H1 (cell line): Measurements from ENCODE around the gene MT1X. TPM values are rescaled to one million over a fixed set of nuclear protein-coding genes. Genes with fewer than 3 reads are reported as not detected.

Source experiments
- CTCF ChIA-PET: fragments of 300-600 bp; sonication (Branson Sonifier 250); formaldehyde crosslinking; loops from one replicate; lab custom pipeline; 2021; ENCODE audit not compliant: partially characterized antibody; lab: Charles Lee
- POLR2A ChIA-PET: fragments of 300-600 bp; sonication (Branson Sonifier 250); formaldehyde crosslinking; loops from one replicate; lab custom pipeline; 2021; ENCODE audit warnings: inconsistent platforms; ENCODE audit not compliant: partially characterized antibody; lab: Charles Lee
- DNase-seq, 2 experiments: peaks; one replicate each; pipeline versions ENCODE4 v3.0.0 to v3.0.0-alpha.2; 2010 to 2022; ENCODE audit warnings: low spot score in 2 of 2, low read depth in 1 of 2, mixed read lengths in 1 of 2
- FAIRE-seq: peaks from 2 replicates; lab custom pipeline; 2011; peaks lifted over from hg19 to GRCh38; lab: Jason Lieb, UNC
- H2AFZ ChIP-seq: 2 replicates; pipeline ENCODE4 v1.8.1; 2012; ENCODE audit warnings: low read length, inconsistent platforms
- H2AK5ac ChIP-seq: 2 replicates; pipeline ENCODE4 v1.6.1; 2013; ENCODE audit warnings: low read depth, low read length
- H2BK120ac ChIP-seq: replicated peaks from 2 replicates; pipeline ENCODE3; 2013; ENCODE audit warnings: low read depth, low read length, inconsistent platforms
- H2BK12ac ChIP-seq: 2 replicates; pipeline ENCODE4 v1.6.1; 2013; ENCODE audit warnings: low read depth, low read length
- H2BK15ac ChIP-seq: 2 replicates; pipeline ENCODE4 v1.6.1; 2013; ENCODE audit warnings: low read length
- H2BK20ac ChIP-seq: 2 replicates; pipeline ENCODE4 v1.6.1; 2013; ENCODE audit warnings: low read length
- H2BK5ac ChIP-seq: 2 replicates; pipeline ENCODE4 v1.6.1; 2013; ENCODE audit warnings: low read depth, low read length
- H3K14ac ChIP-seq: 2 replicates; pipeline ENCODE4 v1.6.1; 2013; ENCODE audit warnings: inconsistent platforms; ENCODE audit not compliant: insufficient read length
- H3K18ac ChIP-seq: 2 replicates; pipeline ENCODE4 v1.6.1; 2013; ENCODE audit warnings: low read length; ENCODE audit errors: extremely low read depth
- H3K23ac ChIP-seq: 2 replicates; pipeline ENCODE4 v1.6.1; 2013; ENCODE audit warnings: inconsistent platforms; ENCODE audit not compliant: insufficient read length
- H3K23me2 ChIP-seq: 2 replicates; pipeline ENCODE4 v1.6.1; 2013; ENCODE audit warnings: low read depth, low read length
- H3K27ac ChIP-seq: 2 replicates; pipeline ENCODE4 v1.6.1; 2011; ENCODE audit warnings: low read depth, low read length, inconsistent platforms
- H3K27me3 ChIP-seq, 4 experiments: replicated peaks in 1 of 4; 1 replicate in 1 of 4; 2 replicates in 3 of 4; pipeline versions ENCODE4 v1.6.1 to v1.8.1; 2011 to 2013; ENCODE audit warnings: low read length in 3 of 4, mild to moderate bottlenecking in 3 of 4, inconsistent platforms in 2 of 4, mixed read lengths in 2 of 4, moderate library complexity in 1 of 4; ENCODE audit not compliant: control insufficient read depth in 3 of 4, insufficient read depth in 3 of 4; ENCODE audit errors: extremely low read depth in 1 of 4
- H3K36me3 ChIP-seq, 4 experiments: 2 replicates each; pipeline versions ENCODE4 v1.6.1 to v1.8.1; 2011 to 2013; ENCODE audit warnings: mild to moderate bottlenecking in 4 of 4, low read length in 3 of 4, moderate library complexity in 2 of 4, control low read depth in 1 of 4, inconsistent platforms in 1 of 4; ENCODE audit not compliant: insufficient read depth in 4 of 4, control insufficient read depth in 2 of 4
- H3K4ac ChIP-seq: replicated peaks from 2 replicates; pipeline ENCODE3; 2013; ENCODE audit warnings: low read length, low read depth, mixed read lengths, inconsistent platforms; ENCODE audit not compliant: insufficient read length
- H3K4me1 ChIP-seq, 4 experiments: replicated peaks in 1 of 4; 1 replicate in 1 of 4; 2 replicates in 3 of 4; pipeline versions ENCODE4 v1.6.1 to v1.8.1; 2011 to 2013; ENCODE audit warnings: low read length in 3 of 4, inconsistent platforms in 2 of 4, mixed read lengths in 1 of 4; ENCODE audit not compliant: insufficient read depth in 4 of 4, control insufficient read depth in 3 of 4
- H3K4me2 ChIP-seq, 2 experiments: 2 replicates each; pipeline versions ENCODE4 v1.6.1 to v1.8.1; 2011 to 2013; ENCODE audit warnings: low read depth in 2 of 2, low read length in 2 of 2, control low read depth in 1 of 2, inconsistent platforms in 1 of 2, mild to moderate bottlenecking in 1 of 2; ENCODE audit not compliant: insufficient read depth in 1 of 2
- H3K4me3 ChIP-seq, 4 experiments: fragments of 200-600, 300-600 bp in 1 of 4; sonication (generic), shearing (Covaris generic), sonication (Bioruptor Twin) in 1 of 4; 2 replicates each; pipeline versions ENCODE4 v1.5.1 to v1.8.1; 2011 to 2016; ENCODE audit warnings: low read length in 4 of 4, low read depth in 3 of 4, control low read depth in 2 of 4, inconsistent platforms in 2 of 4, mild to moderate bottlenecking in 2 of 4, mixed read lengths in 1 of 4, moderate library complexity in 1 of 4; ENCODE audit not compliant: insufficient read depth in 2 of 4; ENCODE audit errors: extremely low read depth in 1 of 4
- H3K56ac ChIP-seq: replicated peaks from 2 replicates; pipeline ENCODE3; 2013; ENCODE audit warnings: low read depth, mild to moderate bottlenecking, mixed read lengths, low read length, inconsistent platforms; ENCODE audit not compliant: insufficient read length
- H3K79me1 ChIP-seq: 2 replicates; pipeline ENCODE4 v1.6.1; 2013; ENCODE audit warnings: low read depth, low read length, control low read depth
- H3K79me2 ChIP-seq, 2 experiments: 2 replicates each; pipeline versions ENCODE4 v1.6.1 to v1.8.1; 2012 to 2013; ENCODE audit warnings: low read length in 2 of 2, mild to moderate bottlenecking in 2 of 2, inconsistent platforms in 1 of 2; ENCODE audit not compliant: insufficient read depth in 2 of 2, control insufficient read depth in 1 of 2
- H3K9ac ChIP-seq, 4 experiments: replicated peaks in 1 of 4; 1 replicate in 1 of 4; 2 replicates in 3 of 4; pipeline versions ENCODE4 v1.6.1 to v1.8.1; 2011 to 2013; ENCODE audit warnings: low read depth in 3 of 4, low read length in 3 of 4, control low read depth in 2 of 4, mild to moderate bottlenecking in 2 of 4, moderate library complexity in 2 of 4, inconsistent platforms in 1 of 4; ENCODE audit errors: extremely low read depth in 1 of 4
- H3K9me3 ChIP-seq, 2 experiments: 2 replicates each; pipeline versions ENCODE4 v1.6.1 to v1.8.1; 2012 to 2013; ENCODE audit warnings: mild to moderate bottlenecking in 2 of 2, moderate library complexity in 2 of 2, control low read depth in 1 of 2, inconsistent platforms in 1 of 2, low read depth in 1 of 2, low read length in 1 of 2, mixed read lengths in 1 of 2; ENCODE audit not compliant: insufficient read depth in 2 of 2
- H4K20me1 ChIP-seq, 2 experiments: replicated peaks in 1 of 2; 2 replicates each; pipeline versions ENCODE3 to v1.8.1; 2011 to 2013; ENCODE audit warnings: inconsistent platforms in 2 of 2, low read length in 2 of 2, mild to moderate bottlenecking in 1 of 2; ENCODE audit not compliant: insufficient read depth in 2 of 2, control insufficient read depth in 1 of 2
- H4K5ac ChIP-seq: 2 replicates; pipeline ENCODE4 v1.6.1; 2013; ENCODE audit warnings: low read length, low read depth, mixed read lengths, inconsistent platforms; ENCODE audit not compliant: insufficient read length
- H4K8ac ChIP-seq: 2 replicates; pipeline ENCODE4 v1.8.0; 2013; ENCODE audit warnings: mild to moderate bottlenecking, moderate library complexity, low read length, inconsistent platforms; ENCODE audit not compliant: insufficient read depth; ENCODE audit errors: extremely low read depth
- H4K91ac ChIP-seq: replicated peaks from 2 replicates; pipeline ENCODE3; 2013; ENCODE audit warnings: low read length, mixed read lengths, inconsistent platforms; ENCODE audit not compliant: insufficient read length
- HDAC2 ChIP-seq, 2 experiments: fragments of 300-600 bp in 1 of 2; sonication (generic) in 1 of 2; IDR thresholded peaks; 2 replicates each; pipeline ENCODE4 v1.6.1; 2011 to 2012; ENCODE audit warnings: low read depth in 2 of 2, low read length in 2 of 2, mild to moderate bottlenecking in 2 of 2, moderate library complexity in 2 of 2, borderline replicate concordance in 1 of 2, inconsistent platforms in 1 of 2
- WGBS, 2 experiments: shearing (Covaris generic) in 1 of 2; methylation state at CpG; one replicate each; pipeline versions ENCODE4 v1.1.6 to v1.1.7; 2013 to 2015; ENCODE audit warnings: low lambda C conversion rate in 2 of 2, mixed read lengths in 2 of 2, inconsistent platforms in 1 of 2, low coverage in 1 of 2, missing lambda C conversion rate in 1 of 2; ENCODE audit not compliant: insufficient replicate concordance in 2 of 2, insufficient coverage in 1 of 2, insufficient read length in 1 of 2; ENCODE audit errors: extremely low coverage in 1 of 2, missing lambda C conversion rate in 1 of 2; 5-methylcytosine and 5-hydroxymethylcytosine counted together
- polyA plus RNA-seq, 7 experiments: library from polyadenylated mRNA; depleted of rRNA in 3 of 7; stranded (reverse) in 5 of 7; unstranded in 2 of 7; fragments of >200 nt in 5 of 7; fragments of 200-250 nt in 2 of 7; gene quantifications; 1 replicate in 5 of 7; 2 replicates in 1 of 7; 4 replicates in 1 of 7; pipeline versions ENCODE4 v1.2.1 to v1.2.3, GENCODE V29; 2011 to 2013; ENCODE audit warnings: missing spikeins in 2 of 7, mixed read lengths in 2 of 7
- total RNA-seq: library from RNA; stranded (reverse); fragmentation: NEBNext Ultra II Directional; extraction: Animal tissue kit (Norgen Biotek cat#: 25700); gene quantifications from 2 replicates; pipeline ENCODE4 v1.2.1, GENCODE V29; 2021

The MT1X gene
- total and polyA plus RNA-seq, 2 of the 8 experiments (the other 6 are each of a cell fraction or from before 2014, with no cell fraction given) = 52.4 to 1,060 TPM

DNA sequence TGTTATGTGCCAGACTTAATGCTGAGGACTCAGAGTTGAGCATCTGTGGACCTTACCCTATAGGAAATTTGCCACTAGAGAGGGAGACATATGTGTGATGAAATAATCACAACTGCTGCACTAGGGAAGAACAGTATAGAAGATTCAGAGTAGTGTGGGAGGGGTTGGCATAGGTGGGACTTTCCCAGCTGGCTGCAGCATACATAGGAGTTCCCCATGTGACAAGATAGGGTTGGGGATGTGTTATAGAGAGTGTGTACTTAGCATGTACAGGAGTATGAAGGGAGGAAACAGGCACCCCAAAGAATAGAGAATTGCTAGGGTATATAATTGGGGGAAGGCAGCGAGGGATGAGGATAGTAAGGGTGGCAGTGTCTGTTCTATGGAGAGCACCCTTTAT lies 50.6 kb downstream of the MT1X start:
- Histone ChIP-seq H2BK15ac (no peak overlapping the region), H3K79me1 (peaks cover 22% of the 10 kb centered on the region), H2BK20ac (no peak overlapping the region), H4K5ac (no peak overlapping the region), H3K27me3 (no peaks in the 10 kb centered on the region), H2AFZ (no peak overlapping the region), H2BK5ac (no peak overlapping the region), H4K20me1 (peaks cover 4 to 19% of the 10 kb centered on the region in 2 experiments), H3K23ac (no peak overlapping the region), H3K4me2 (no peak overlapping the region), H3K9me3 (no peaks in the 10 kb centered on the region; a peak in 1 of 4 replicates), H2BK120ac (no peak overlapping the region), H3K36me3 (no peaks in the 10 kb centered on the region; a peak in 1 of 8 replicates), H3K79me2 (peaks cover 28 to 75% of the 10 kb centered on the region in 2 experiments), H4K91ac (no peak overlapping the region), H3K4me1 (peaks cover 0 to 3% (median 2%) of the 10 kb centered on the region in 4 experiments; a peak in 2 of 7 replicates), H3K23me2 (peaks cover 12% of the 10 kb centered on the region), H3K18ac (no peak overlapping the region), H3K9ac (no peak overlapping the region; a peak in 1 of 7 replicates), H2BK12ac (no peak overlapping the region), H3K56ac (no peak overlapping the region), H3K4me3 (no peak overlapping the region), H3K14ac (no peak overlapping the region), H2AK5ac (no peak overlapping the region), H3K4ac (no peak overlapping the region), H4K8ac (no peak overlapping the region), H3K27ac (no peak overlapping the region)
- no peak for FAIRE-seq
- WGBS, 2 experiments = 83% methylated on average over 1 of the region's 1 CpG; no CpG with 5 or more reads in 1 of the 2 experiments
- no peak for TF ChIP-seq HDAC2 (IDR thresholded peaks at IDR 0.05; ENCODE audit: borderline replicate concordance in 1 of 2, low read depth in 2 of 2, low read length in 2 of 2)
- DNase-seq = no peak
- POLR2A ChIA-PET = no interaction called here
- CTCF ChIA-PET = no interaction called here

Other genes starting within 250 kb of the MT1X start
- gene NUDT21, start 231.1 kb upstream of the MT1X start, total RNA-seq = 263 and 277 TPM in 2 replicates
- 78.1 and 95.2 TPM in 2 replicates for gene NUDT21, start 231.1 kb upstream of the MT1X start, polyA plus RNA-seq (2011; rRNA removed)
- 61.4 and 62.4 TPM in 2 replicates for gene OGFOD1, start 230.9 kb upstream of the MT1X start, total RNA-seq
- 21.1 and 24.6 TPM in 2 replicates for gene OGFOD1, start 230.9 kb upstream of the MT1X start, polyA plus RNA-seq (2011; rRNA removed)
- gene BBS2, start 162.4 kb upstream of the MT1X start, total RNA-seq = 11.6 and 12.3 TPM in 2 replicates
- gene BBS2, start 162.4 kb upstream of the MT1X start, polyA plus RNA-seq (2011; rRNA removed) = 12.0 and 15.1 TPM in 2 replicates
- not detected in 2 replicates for gene MT4, start 117.4 kb upstream of the MT1X start, total RNA-seq
- gene MT4, start 117.4 kb upstream of the MT1X start, polyA plus RNA-seq (2011; rRNA removed) = not detected in 2 replicates
- not detected in 2 replicates for gene MT3, start 92.9 kb upstream of the MT1X start, total RNA-seq
- gene MT3, start 92.9 kb upstream of the MT1X start, polyA plus RNA-seq (2011; rRNA removed) = 0.17 TPM in 1 of 2 replicates, not detected in the other
- 9.2 and 9.5 TPM in 2 replicates for gene MT2A, start 73.9 kb upstream of the MT1X start, total RNA-seq
- 23.2 and 30.1 TPM in 2 replicates for gene MT2A, start 73.9 kb upstream of the MT1X start, polyA plus RNA-seq (2011; rRNA removed)
- gene MT1E, start 56.7 kb upstream of the MT1X start, total RNA-seq = 3.5 and 7.9 TPM in 2 replicates
- gene MT1E, start 56.7 kb upstream of the MT1X start, polyA plus RNA-seq (2011; rRNA removed) = 109 and 117 TPM in 2 replicates
- gene MT1M, start 49.8 kb upstream of the MT1X start, total RNA-seq = not detected in 2 replicates
- gene MT1M, start 49.8 kb upstream of the MT1X start, polyA plus RNA-seq (2011; rRNA removed) = 1.7 and 2.1 TPM in 2 replicates
- gene MT1A, start 43.8 kb upstream of the MT1X start, total RNA-seq = not detected in 2 replicates
- gene MT1A, start 43.8 kb upstream of the MT1X start, polyA plus RNA-seq (2011; rRNA removed) = not detected in 2 replicates
- gene MT1B, start 30.6 kb upstream of the MT1X start, total RNA-seq = not detected in 2 replicates
- gene MT1B, start 30.6 kb upstream of the MT1X start, polyA plus RNA-seq (2011; rRNA removed) = not detected in 2 replicates
- gene MT1F, start 24.5 kb upstream of the MT1X start, total RNA-seq = 5.2 and 5.9 TPM in 2 replicates
- 20.8 and 28.2 TPM in 2 replicates for gene MT1F, start 24.5 kb upstream of the MT1X start, polyA plus RNA-seq (2011; rRNA removed)
- gene MT1G, start 14.4 kb upstream of the MT1X start, total RNA-seq = 17.7 and 19.7 TPM in 2 replicates
- 515 and 909 TPM in 2 replicates for gene MT1G, start 14.4 kb upstream of the MT1X start, polyA plus RNA-seq (2011; rRNA removed)
- 11.9 and 12.6 TPM in 2 replicates for gene MT1H, start 12.7 kb upstream of the MT1X start, total RNA-seq
- 95.7 and 127 TPM in 2 replicates for gene MT1H, start 12.7 kb upstream of the MT1X start, polyA plus RNA-seq (2011; rRNA removed)
- gene NUP93, start 47.7 kb downstream of the MT1X start, total RNA-seq = 180 and 201 TPM in 2 replicates
- gene NUP93, start 47.7 kb downstream of the MT1X start, polyA plus RNA-seq (2011; rRNA removed) = 147 and 162 TPM in 2 replicates
- not detected in 2 replicates for gene SLC12A3, start 182.7 kb downstream of the MT1X start, total RNA-seq
- gene SLC12A3, start 182.7 kb downstream of the MT1X start, polyA plus RNA-seq (2011; rRNA removed) = 0.03 TPM in 1 of 2 replicates, not detected in the other
- gene HERPUD1, start 249.7 kb downstream of the MT1X start, total RNA-seq = 34.7 and 35.6 TPM in 2 replicates
- gene HERPUD1, start 249.7 kb downstream of the MT1X start, polyA plus RNA-seq (2011; rRNA removed) = 17.5 and 23.3 TPM in 2 replicates